ENCODE measurements around the gene SHB.

Gene SHB

GRCh38 chr9:37923118-37923795 is 145.8 kb downstream of the SHB start:
- no peak overlapping the region for H3K9ac ChIP-seq (ENCODE audit: low read depth, low read length, poor library complexity)
- H3K4me3 ChIP-seq (ENCODE audit: low read length in 2 of 2): no peak overlapping the region

GRCh38 chr9:37922363-37923117 is 146.5 kb downstream of the SHB start:
- no peak overlapping the region for H3K9ac ChIP-seq (ENCODE audit: low read depth, low read length, poor library complexity)
- peak overlapping the region; percentile 0 for H2BK5ac ChIP-seq (ENCODE audit: low read length)
- H3K27ac ChIP-seq (replicated peaks; ENCODE audit: low read length): no peak overlapping the region
- no CpG with 5 or more reads among the region's 13 CpGs for WGBS, 2 donors (ENCODE audit: extremely low coverage in 2 of 2, insufficient read length in 2 of 2, insufficient replicate concordance in 1 of 2)
- peak overlapping the region; percentile 74 for H4K8ac ChIP-seq (ENCODE audit: low read depth, low read length)
- no peak overlapping the region for H3K4ac ChIP-seq (ENCODE audit: low read length)
- H3K27me3 ChIP-seq (ENCODE audit: control insufficient read depth in 3 of 3, insufficient read depth in 3 of 3, low read depth in 1 of 3, low read length in 3 of 3): no peaks in the 10 kb centered on the region
- peak overlapping the region; percentile 39 for H2BK120ac ChIP-seq (ENCODE audit: low read depth, low read length)
- H3K23ac ChIP-seq (ENCODE audit: low read depth, low read length, poor library complexity): peak overlapping the region; percentile 57
- no peaks in the 10 kb centered on the region for H3K79me1 ChIP-seq (ENCODE audit: low read depth, low read length)
- no peak overlapping the region for H4K91ac ChIP-seq (ENCODE audit: low read depth, low read length, poor library complexity)
- H2BK15ac ChIP-seq (ENCODE audit: low read length): peak overlapping the region; percentile 42
- H3K4me2 ChIP-seq (ENCODE audit: insufficient read depth, low read length, poor library complexity, severe bottlenecking): no peak overlapping the region
- H3K36me3 ChIP-seq (replicated peaks in 1 of 2; ENCODE audit: control insufficient read depth in 2 of 2, insufficient read depth in 2 of 2, low read length in 2 of 2): no peaks in the 10 kb centered on the region
- DNase-seq (ENCODE audit: low spot score): no peak
- peak overlapping the region; percentile 69 for H3K18ac ChIP-seq (ENCODE audit: low read length)
- no peak overlapping the region for H3K14ac ChIP-seq (ENCODE audit: low read length)
- H2AK5ac ChIP-seq (ENCODE audit: low read depth, low read length): peak overlapping the region; percentile 85
- peak overlapping the region in 1 of 2 donors; percentile 18 for H3K4me3 ChIP-seq (ENCODE audit: low read length in 2 of 2)
- H2AFZ ChIP-seq (ENCODE audit: low read length): peak overlapping the region; percentile 37
- H2BK12ac ChIP-seq (ENCODE audit: low read length): no peak overlapping the region
- H3K9me3 ChIP-seq (replicated peaks in 1 of 2; ENCODE audit: control insufficient read depth in 2 of 2, insufficient read depth in 1 of 2, low read depth in 1 of 2, low read length in 2 of 2): no peaks in the 10 kb centered on the region
- peaks cover 19 to 34% of the 10 kb centered on the region in 2 donors for H3K4me1 ChIP-seq (ENCODE audit: control insufficient read depth in 2 of 2, insufficient read depth in 1 of 2, low read depth in 1 of 2, low read length in 2 of 2)

More at GRCh38 chr9:37923118-37923795, 145.8 kb downstream of the SHB start:
- Histone ChIP-seq H2BK5ac (ENCODE audit: low read length) (peak overlapping the region; percentile 0), H2AK5ac (ENCODE audit: low read depth, low read length) (peak overlapping the region; percentile 20), H3K9me3 (replicated peaks in 1 of 2; ENCODE audit: control insufficient read depth in 2 of 2, insufficient read depth in 1 of 2, low read depth in 1 of 2, low read length in 2 of 2) (no peaks in the 10 kb centered on the region), H3K4me2 (ENCODE audit: insufficient read depth, low read length, poor library complexity, severe bottlenecking) (no peak overlapping the region), H3K18ac (ENCODE audit: low read length) (peak overlapping the region; percentile 69), H4K91ac (ENCODE audit: low read depth, low read length, poor library complexity) (no peak overlapping the region), H3K4ac (ENCODE audit: low read length) (no peak overlapping the region), H2AFZ (ENCODE audit: low read length) (peak overlapping the region; percentile 37), H3K79me1 (ENCODE audit: low read depth, low read length) (no peaks in the 10 kb centered on the region), H4K8ac (ENCODE audit: low read depth, low read length) (no peak overlapping the region), H3K4me1 (ENCODE audit: control insufficient read depth in 2 of 2, insufficient read depth in 1 of 2, low read depth in 1 of 2, low read length in 2 of 2) (peaks cover 19 to 37% of the 10 kb centered on the region in 2 donors), H2BK15ac (ENCODE audit: low read length) (no peak overlapping the region), H3K14ac (ENCODE audit: low read length) (no peak overlapping the region), H3K23ac (ENCODE audit: low read depth, low read length, poor library complexity) (no peak overlapping the region), H3K27me3 (ENCODE audit: control insufficient read depth in 3 of 3, insufficient read depth in 3 of 3, low read depth in 1 of 3, low read length in 3 of 3) (no peaks in the 10 kb centered on the region), H2BK12ac (ENCODE audit: low read length) (no peak overlapping the region), H3K27ac (replicated peaks; ENCODE audit: low read length) (no peak overlapping the region), H2BK120ac (ENCODE audit: low read depth, low read length) (no peak overlapping the region), H3K36me3 (replicated peaks in 1 of 2; ENCODE audit: control insufficient read depth in 2 of 2, insufficient read depth in 2 of 2, low read length in 2 of 2) (no peaks in the 10 kb centered on the region)
- no peak for DNase-seq (ENCODE audit: low spot score)
- WGBS, 2 donors (ENCODE audit: extremely low coverage in 2 of 2, insufficient read length in 2 of 2, insufficient replicate concordance in 1 of 2): no CpG with 5 or more reads among the region's 14 CpGs

DNA sequence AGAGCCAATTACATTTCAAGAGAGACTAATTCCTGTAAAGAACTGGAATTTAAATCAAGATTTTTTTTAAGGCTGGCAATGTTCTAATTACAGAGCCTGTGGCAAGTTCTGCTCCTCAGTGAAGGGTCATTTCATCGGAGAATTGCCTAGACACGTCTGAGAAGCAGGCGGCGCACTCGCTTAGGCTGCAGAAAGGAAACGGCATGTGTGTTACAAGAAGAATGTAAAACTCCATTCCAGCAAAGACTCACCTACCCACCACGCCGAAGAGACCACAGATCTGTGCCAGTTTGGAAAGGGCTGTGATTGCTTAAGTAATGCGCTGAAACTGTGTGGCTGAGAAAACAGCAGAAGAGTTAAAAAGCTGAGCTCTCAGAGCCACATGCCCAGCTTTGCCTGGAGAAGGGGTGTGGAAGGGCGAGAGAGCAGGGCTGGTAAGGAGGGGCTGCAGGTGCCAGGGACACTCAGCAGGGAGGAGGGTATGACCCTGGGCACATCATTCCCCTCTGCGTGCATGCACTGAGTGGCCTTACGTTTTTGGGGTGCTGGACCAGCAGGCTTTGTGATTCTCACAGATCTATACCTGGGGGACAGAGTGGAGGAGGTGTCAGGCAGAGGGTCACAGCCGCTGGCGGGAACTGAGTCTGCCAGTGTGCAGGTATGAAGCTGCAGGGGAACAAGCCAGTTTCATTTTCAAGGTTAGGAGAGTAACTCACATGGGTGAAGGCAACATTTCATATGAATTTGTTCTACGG is 147.3 kb downstream of the SHB start:
- Histone ChIP-seq H3K23ac (ENCODE audit: low read depth, low read length, poor library complexity) (no peak overlapping the region), H2AK5ac (ENCODE audit: low read depth, low read length) (peak overlapping the region; percentile 85), H3K27me3 (ENCODE audit: control insufficient read depth in 3 of 3, insufficient read depth in 3 of 3, low read depth in 1 of 3, low read length in 3 of 3) (no peaks in the 10 kb centered on the region), H3K79me1 (ENCODE audit: low read depth, low read length) (no peaks in the 10 kb centered on the region), H3K9me3 (replicated peaks in 1 of 2; ENCODE audit: control insufficient read depth in 2 of 2, insufficient read depth in 1 of 2, low read depth in 1 of 2, low read length in 2 of 2) (no peaks in the 10 kb centered on the region), H4K91ac (ENCODE audit: low read depth, low read length, poor library complexity) (no peak overlapping the region), H3K4me2 (ENCODE audit: insufficient read depth, low read length, poor library complexity, severe bottlenecking) (no peak overlapping the region), H2BK15ac (ENCODE audit: low read length) (peak overlapping the region; percentile 25), H3K4ac (ENCODE audit: low read length) (peak overlapping the region; percentile 4), H2BK12ac (ENCODE audit: low read length) (no peak overlapping the region), H3K36me3 (replicated peaks in 1 of 2; ENCODE audit: control insufficient read depth in 2 of 2, insufficient read depth in 2 of 2, low read length in 2 of 2) (no peaks in the 10 kb centered on the region), H3K14ac (ENCODE audit: low read length) (peak overlapping the region; percentile 40), H3K4me1 (ENCODE audit: control insufficient read depth in 2 of 2, insufficient read depth in 1 of 2, low read depth in 1 of 2, low read length in 2 of 2) (peaks cover 25 to 37% of the 10 kb centered on the region in 2 donors), H2AFZ (ENCODE audit: low read length) (peak overlapping the region; percentile 11), H2BK120ac (ENCODE audit: low read depth, low read length) (no peak overlapping the region), H3K4me3 (ENCODE audit: low read length in 2 of 2) (no peak overlapping the region), H3K9ac (ENCODE audit: low read depth, low read length, poor library complexity) (no peak overlapping the region), H3K27ac (replicated peaks; ENCODE audit: low read length) (no peak overlapping the region), H4K8ac (ENCODE audit: low read depth, low read length) (no peak overlapping the region), H3K18ac (ENCODE audit: low read length) (peak overlapping the region; percentile 35), H2BK5ac (ENCODE audit: low read length) (no peak overlapping the region)
- DNase-seq (ENCODE audit: low spot score): no peak
- WGBS, 2 donors (ENCODE audit: extremely low coverage in 2 of 2, insufficient read length in 2 of 2, insufficient replicate concordance in 1 of 2): no CpG with 5 or more reads among the region's 15 CpGs

GRCh38 chr9:37921168-37921510 is 147.9 kb downstream of the SHB start:
- H3K27ac ChIP-seq (replicated peaks; ENCODE audit: low read length): no peak overlapping the region
- no peak overlapping the region for H4K8ac ChIP-seq (ENCODE audit: low read depth, low read length)

More at GRCh38 chr9:37921168-37921510, 147.9 kb downstream of the SHB start:
- Histone ChIP-seq H2AK5ac (ENCODE audit: low read depth, low read length) (no peak overlapping the region), H3K23ac (ENCODE audit: low read depth, low read length, poor library complexity) (no peak overlapping the region), H3K18ac (ENCODE audit: low read length) (no peak overlapping the region), H3K4me3 (ENCODE audit: low read length in 2 of 2) (no peak overlapping the region), H2BK12ac (ENCODE audit: low read length) (no peak overlapping the region), H3K36me3 (replicated peaks in 1 of 2; ENCODE audit: control insufficient read depth in 2 of 2, insufficient read depth in 2 of 2, low read length in 2 of 2) (no peaks in the 10 kb centered on the region), H3K9me3 (replicated peaks in 1 of 2; ENCODE audit: control insufficient read depth in 2 of 2, insufficient read depth in 1 of 2, low read depth in 1 of 2, low read length in 2 of 2) (no peaks in the 10 kb centered on the region), H2BK15ac (ENCODE audit: low read length) (no peak overlapping the region), H3K9ac (ENCODE audit: low read depth, low read length, poor library complexity) (no peak overlapping the region), H3K4me1 (ENCODE audit: control insufficient read depth in 2 of 2, insufficient read depth in 1 of 2, low read depth in 1 of 2, low read length in 2 of 2) (peaks cover 24 to 39% of the 10 kb centered on the region in 2 donors), H3K79me1 (ENCODE audit: low read depth, low read length) (no peaks in the 10 kb centered on the region), H3K14ac (ENCODE audit: low read length) (no peak overlapping the region), H4K91ac (ENCODE audit: low read depth, low read length, poor library complexity) (no peak overlapping the region), H2BK120ac (ENCODE audit: low read depth, low read length) (no peak overlapping the region), H2BK5ac (ENCODE audit: low read length) (no peak overlapping the region), H3K27me3 (ENCODE audit: control insufficient read depth in 3 of 3, insufficient read depth in 3 of 3, low read depth in 1 of 3, low read length in 3 of 3) (no peaks in the 10 kb centered on the region), H3K4me2 (ENCODE audit: insufficient read depth, low read length, poor library complexity, severe bottlenecking) (no peak overlapping the region), H3K4ac (ENCODE audit: low read length) (no peak overlapping the region), H2AFZ (ENCODE audit: low read length) (peak overlapping the region; percentile 65)
- DNase-seq (ENCODE audit: low spot score): no peak
- WGBS, 2 donors (ENCODE audit: extremely low coverage in 2 of 2, insufficient read length in 2 of 2, insufficient replicate concordance in 1 of 2): no CpG with 5 or more reads among the region's 7 CpGs
